Activated gamma-delta T cell treated with Interleukin-2 at 50 U/mL for 16 hours (primary cell): Measurements from ENCODE around the gene RNGTT.
"Not testable (repeated sequence)": the region's sequence is repeated elsewhere in the genome, so short reads cannot be mapped to it uniquely, and the experiment has no call there.

Experiments used
- DNase-seq: peaks from one replicate; pipeline ENCODE4 v3.0.0-alpha.2; 2020

The RNGTT gene

DNA sequence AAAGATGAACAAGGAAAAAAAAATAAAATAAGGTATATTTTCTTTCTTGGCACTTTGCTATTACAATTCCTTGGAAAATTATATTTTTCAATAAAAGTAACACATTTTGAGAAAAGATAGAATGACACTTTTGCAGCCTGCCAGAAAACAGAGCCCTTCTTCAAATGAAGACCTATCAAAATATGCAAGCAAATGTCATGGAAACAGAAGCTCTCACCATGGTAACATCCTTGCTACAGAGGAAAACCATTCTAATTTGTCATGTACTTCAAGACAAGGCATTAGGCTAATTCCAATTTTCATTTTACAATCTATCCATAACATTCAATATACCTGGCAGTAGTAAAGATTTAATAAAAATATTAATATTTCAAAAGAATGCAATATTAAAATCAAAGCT, 177.9 kb downstream of the RNGTT start:
- DNase-seq = no peak

DNA sequence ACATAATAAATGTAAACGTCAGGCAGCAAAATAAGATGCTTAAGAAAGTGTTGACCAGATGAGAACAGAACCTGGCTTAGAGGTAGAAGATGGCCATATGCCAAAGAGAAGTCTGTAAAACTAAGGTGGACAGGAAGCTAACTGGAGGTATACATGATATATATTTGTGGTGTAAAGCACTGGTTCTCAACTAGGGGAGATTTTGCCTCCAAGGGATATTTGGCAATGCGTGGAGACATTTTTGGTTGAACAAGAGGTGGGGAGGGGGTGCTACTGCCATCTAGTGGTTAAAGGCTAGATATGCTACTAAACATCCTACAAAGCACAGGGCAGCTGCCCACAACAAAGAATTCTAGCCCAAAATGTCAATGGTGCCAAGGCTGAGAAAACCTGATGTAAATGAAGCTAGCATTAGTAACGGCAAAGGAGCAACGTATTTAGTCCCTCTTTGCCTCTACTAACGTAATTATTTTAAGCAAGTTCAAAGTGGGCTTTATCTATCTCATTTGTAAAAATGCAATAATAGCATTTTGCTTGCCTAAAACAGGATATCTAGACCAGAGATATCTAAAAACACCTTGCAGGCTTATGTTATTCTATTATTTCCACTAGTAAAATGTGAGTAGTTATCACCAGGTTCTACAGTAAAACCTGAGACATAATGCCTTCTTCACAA, 182.6 kb downstream of the RNGTT start:
- peak; percentile 53 for DNase-seq

DNA sequence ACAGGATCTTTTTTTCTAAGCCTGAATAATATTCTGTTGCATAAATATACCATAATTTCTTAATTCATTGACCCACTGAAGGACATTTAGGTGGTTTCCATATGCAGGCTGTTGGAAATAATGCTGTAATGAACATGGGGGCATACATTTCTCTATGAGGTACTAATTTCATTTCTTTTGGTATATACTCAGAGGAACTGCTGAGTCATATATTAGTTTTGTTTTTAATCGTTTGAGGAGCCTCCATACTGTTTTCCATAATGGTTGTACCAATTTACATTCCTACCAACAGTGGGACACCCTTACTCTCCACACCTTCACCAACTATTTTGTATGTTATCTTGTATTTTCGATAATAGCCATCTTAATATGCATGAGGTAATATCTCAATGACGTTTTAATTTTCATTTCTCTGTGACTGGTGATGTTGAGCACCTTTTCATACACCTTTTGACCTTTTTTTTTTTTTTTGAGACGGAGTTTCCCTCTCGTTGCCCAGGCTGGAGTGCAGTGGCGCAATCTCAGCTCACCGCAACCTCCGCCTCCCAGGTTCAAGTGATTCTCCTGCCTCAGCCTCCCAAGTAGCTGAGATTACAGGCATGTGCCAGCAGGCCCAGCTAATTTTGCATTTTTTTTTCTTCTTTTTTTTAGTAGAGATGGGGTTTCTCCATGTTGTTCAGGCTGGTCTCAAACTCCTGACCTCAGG, 187.4 kb downstream of the RNGTT start:
- no peak for DNase-seq

DNA sequence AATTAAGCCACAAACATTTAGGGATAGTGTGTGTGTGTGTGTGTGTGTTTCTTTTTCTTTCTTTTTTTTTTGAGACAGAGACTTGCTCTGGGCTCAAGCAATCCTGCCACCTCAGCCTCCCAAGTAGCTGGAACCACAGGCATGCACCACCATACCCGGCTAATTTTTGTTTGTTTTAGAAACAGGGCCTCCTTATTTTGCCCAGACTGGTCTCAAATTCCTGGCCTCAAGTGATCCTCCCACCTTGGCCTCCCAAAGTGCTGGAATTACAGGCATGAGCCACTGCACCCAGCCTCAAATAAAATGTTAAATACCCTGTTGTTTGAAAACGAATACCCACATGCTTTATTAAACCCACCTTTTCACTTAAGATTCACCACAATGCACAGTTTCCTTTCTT, 195.3 kb downstream of the RNGTT start:
- not testable (repeated sequence) for DNase-seq

- no peak for DNase-seq
These were observed 199.3 kb downstream of the RNGTT start for GRCh38 chr6:88764081-88764480.

GRCh38 chr6:88763160-88763559, 200.3 kb downstream of the RNGTT start:
- DNase-seq = no peak

- DNase-seq = no peak
These were observed 202.0 kb downstream of the RNGTT start for GRCh38 chr6:88761237-88762031.

GRCh38 chr6:88760091-88760490, 203.3 kb downstream of the RNGTT start:
- no peak for DNase-seq

DNA sequence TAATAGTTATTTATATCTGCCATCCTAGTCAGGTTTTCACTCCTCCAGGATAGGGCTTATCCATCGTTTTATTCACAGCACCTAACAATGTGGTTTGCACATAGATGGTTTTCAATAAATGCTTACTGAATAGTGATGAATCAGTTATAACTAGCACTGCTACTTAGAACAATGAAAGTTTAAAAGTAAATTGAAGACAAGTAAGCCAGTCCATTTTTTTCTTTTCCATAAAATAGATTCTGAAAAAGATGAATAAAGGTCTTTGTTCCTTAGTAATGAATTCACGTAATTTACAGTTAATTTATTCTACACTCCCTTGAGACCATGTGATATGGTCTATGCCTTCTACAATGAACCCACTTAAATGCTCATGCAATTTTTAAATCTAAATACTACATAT, 212.5 kb downstream of the RNGTT start:
- DNase-seq = no peak

GRCh38 chr6:88749849-88750248, 213.6 kb downstream of the RNGTT start:
- no peak for DNase-seq

- no peak for DNase-seq
These were observed 215.3 kb downstream of the RNGTT start for GRCh38 chr6:88748141-88748540.

GRCh38 chr6:88741939-88742338, 221.5 kb downstream of the RNGTT start:
- DNase-seq = no peak

GRCh38 chr6:88741071-88741470, 222.3 kb downstream of the RNGTT start:
- DNase-seq = no peak

DNA sequence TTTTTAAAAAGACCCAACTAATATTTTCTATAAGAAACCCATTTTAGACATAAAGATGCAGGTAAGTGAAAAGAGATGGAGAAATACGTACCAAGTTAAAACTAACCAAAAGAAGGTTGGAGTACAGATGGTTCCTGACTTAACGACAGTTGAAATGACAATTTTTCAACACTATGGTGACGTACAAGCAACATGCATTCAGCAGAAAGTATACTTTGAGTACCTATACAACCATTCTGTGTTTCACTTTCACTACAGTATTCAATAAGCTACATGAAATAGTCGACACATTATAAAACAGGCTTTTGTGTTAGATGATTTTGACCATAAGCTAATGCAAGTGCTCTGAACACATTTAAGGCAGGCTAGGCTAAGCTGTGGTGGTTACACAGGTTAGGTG, 228.9 kb downstream of the RNGTT start:
- no peak for DNase-seq

GRCh38 chr6:88730611-88731011, 232.8 kb downstream of the RNGTT start:
- DNase-seq = no peak

GRCh38 chr6:88728756-88729155, 234.7 kb downstream of the RNGTT start:
- DNase-seq = no peak

- DNase-seq = not testable (repeated sequence)
These were observed 237.0 kb downstream of the RNGTT start for GRCh38 chr6:88726409-88726808.

DNA sequence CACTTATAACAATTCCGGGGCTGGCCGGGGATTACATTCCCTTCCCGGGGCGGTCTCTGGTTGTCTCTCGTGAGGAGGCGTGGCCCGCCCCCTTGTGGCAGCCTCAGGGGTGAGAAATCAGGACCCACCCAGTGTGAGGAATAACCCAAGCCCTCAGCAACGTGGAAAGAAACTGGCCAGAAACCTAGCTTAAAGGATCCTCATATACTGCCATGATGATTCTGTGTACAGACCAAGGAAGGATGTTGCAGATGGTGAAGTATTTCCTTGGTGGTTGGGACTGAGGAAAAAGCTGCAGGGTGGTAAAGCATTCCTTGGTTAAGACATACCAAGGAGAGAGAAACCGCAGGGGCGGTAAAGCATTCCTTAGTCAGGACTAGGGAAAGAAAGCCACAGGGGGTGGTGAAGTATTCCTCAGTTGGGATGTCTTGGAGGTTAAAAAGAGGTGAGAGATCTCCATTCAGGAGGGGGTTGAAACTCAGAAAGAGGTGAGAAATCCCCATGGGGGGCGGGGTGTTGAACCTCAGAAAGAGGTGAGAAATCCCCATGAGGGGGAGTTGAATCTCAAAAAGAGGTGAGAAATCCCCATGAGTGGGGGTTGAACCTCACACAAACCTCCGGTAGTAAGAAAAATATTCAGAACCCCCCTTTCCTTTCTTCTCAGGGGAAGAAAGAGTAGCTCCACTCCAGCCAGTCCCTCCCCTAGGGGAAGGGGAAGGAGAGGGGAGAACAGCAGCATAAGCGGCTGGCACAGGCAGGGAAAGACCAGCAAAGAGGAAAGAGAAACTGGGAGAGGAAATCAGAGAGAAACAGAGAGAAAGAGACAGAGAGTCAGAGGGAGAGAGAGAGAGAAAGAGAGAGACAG, 238.1 kb downstream of the RNGTT start:
- DNase-seq = no peak

- DNase-seq = no peak
These were observed 240.7 kb downstream of the RNGTT start for GRCh38 chr6:88722686-88723085.

GRCh38 chr6:88716399-88716798, 247.0 kb downstream of the RNGTT start:
- not testable (repeated sequence) for DNase-seq

- DNase-seq = no peak
These were observed 251.0 kb downstream of the RNGTT start for GRCh38 chr6:88712243-88712936.

DNA sequence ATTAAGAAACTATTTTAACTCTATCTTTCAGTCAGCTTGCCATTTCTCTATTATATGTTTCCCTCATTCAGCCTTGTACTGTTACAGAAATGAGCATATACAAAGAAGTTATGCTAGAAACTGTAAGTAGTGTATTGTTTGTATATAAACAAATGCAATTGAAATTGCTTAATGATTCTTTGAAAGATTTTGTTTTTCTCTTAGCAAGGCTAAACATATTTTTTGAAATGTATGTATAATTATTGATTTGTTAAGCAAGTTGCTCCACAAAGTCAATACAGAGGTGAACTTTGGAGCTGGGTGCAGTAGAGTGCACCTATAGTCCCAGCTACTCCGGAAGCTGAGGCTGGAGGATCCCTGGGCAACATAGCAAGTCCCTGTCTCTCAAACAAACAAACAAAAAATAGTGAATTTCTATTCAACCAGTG, 253.6 kb downstream of the RNGTT start:
- no peak for DNase-seq
